Measurements from ENCODE around the gene DENND6A.
"Not testable (repeated sequence)": the region's sequence is repeated elsewhere in the genome, so short reads cannot be mapped to it uniquely, and the experiment has no call there.

The DENND6A gene

GRCh38 chr3:57644740-57645139, 48.1 kb downstream of the DENND6A start:
- Histone ChIP-seq H3K27me3 (ENCODE audit: control insufficient read depth in 1 of 2, insufficient read depth in 2 of 2, low read length in 2 of 2) (no peaks in the 10 kb centered on the region), H3K9ac (ENCODE audit: low read length in 2 of 2) (no peak overlapping the region), H3K4me1 (ENCODE audit: control insufficient read depth, insufficient read depth, low read length) (peaks cover 4% of the 10 kb centered on the region), H3K36me3 (ENCODE audit: control insufficient read depth in 2 of 2, insufficient read depth in 2 of 2, low read length in 2 of 2) (peaks cover 25 to 26% of the 10 kb centered on the region in 2 donors), H3K4me3 (ENCODE audit: low read length in 2 of 2) (no peak overlapping the region), H3K27ac (ENCODE audit: low read length) (no peak overlapping the region), H3K9me3 (ENCODE audit: control insufficient read depth in 2 of 2, low read length in 2 of 2) (no peaks in the 10 kb centered on the region)

- Histone ChIP-seq H3K4me3 (ENCODE audit: low read length in 2 of 2) (no peak overlapping the region), H3K9ac (ENCODE audit: low read length in 2 of 2) (no peak overlapping the region), H3K36me3 (ENCODE audit: control insufficient read depth in 2 of 2, insufficient read depth in 2 of 2, low read length in 2 of 2) (peaks cover 22 to 33% of the 10 kb centered on the region in 2 donors), H3K4me1 (ENCODE audit: control insufficient read depth, insufficient read depth, low read length) (no peaks in the 10 kb centered on the region), H3K27ac (ENCODE audit: low read length) (no peak overlapping the region), H3K9me3 (ENCODE audit: control insufficient read depth in 2 of 2, low read length in 2 of 2) (no peaks in the 10 kb centered on the region), H3K27me3 (ENCODE audit: control insufficient read depth in 1 of 2, insufficient read depth in 2 of 2, low read length in 2 of 2) (no peaks in the 10 kb centered on the region)
Observed at GRCh38 chr3:57637391-57637790, 55.5 kb downstream of the DENND6A start.

DNA sequence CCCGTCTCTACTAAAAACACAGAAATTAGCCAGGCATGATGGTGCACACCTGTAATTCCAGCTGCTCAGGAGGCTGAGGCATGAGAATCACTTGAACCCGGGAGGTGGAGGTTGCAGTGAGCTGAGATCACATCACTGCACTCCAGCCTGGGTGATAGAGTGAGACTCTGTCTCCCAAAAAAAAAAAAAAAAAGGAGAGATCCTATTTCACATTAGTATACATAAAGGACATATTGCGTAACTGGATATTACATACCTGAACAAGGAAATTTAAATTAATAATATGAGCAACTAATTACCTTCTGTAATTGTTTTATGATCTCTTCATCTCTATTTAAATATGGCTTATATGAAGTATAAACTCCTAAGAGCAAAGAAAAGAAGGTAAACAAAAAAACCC, 58.6 kb downstream of the DENND6A start:
- H3K4me1 ChIP-seq (ENCODE audit: control insufficient read depth, insufficient read depth, low read length); H3K27me3 ChIP-seq (ENCODE audit: control insufficient read depth in 1 of 2, insufficient read depth in 2 of 2, low read length in 2 of 2); H3K9ac ChIP-seq (ENCODE audit: low read length in 2 of 2); H3K9me3 ChIP-seq (ENCODE audit: control insufficient read depth in 2 of 2, low read length in 2 of 2); H3K4me3 ChIP-seq (ENCODE audit: low read length in 2 of 2); H3K27ac ChIP-seq (ENCODE audit: low read length): not testable (repeated sequence)
- H3K36me3 ChIP-seq (ENCODE audit: control insufficient read depth in 2 of 2, insufficient read depth in 2 of 2, low read length in 2 of 2) = peaks cover 21 to 24% of the 10 kb centered on the region in 2 donors

DNA sequence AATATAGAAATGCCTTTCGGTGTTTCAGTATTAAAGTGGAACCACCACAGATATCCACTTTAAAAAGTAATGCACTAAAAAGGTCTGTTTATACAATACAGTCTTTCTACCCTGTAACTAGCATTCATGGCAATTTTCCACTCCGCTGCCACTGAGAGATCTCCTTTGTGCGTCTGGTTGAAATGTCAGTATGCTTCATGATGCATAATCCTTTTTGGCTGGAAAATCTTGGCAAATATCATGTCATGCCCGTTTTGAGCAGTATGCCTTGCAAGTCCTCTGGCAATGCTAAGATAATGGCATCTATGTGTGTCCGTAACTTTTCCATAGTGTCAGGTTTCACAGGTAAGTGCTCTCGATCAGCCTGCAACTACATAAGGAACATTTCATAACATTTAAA, 64.9 kb downstream of the DENND6A start:
- no peaks in the 10 kb centered on the region for H3K9me3 ChIP-seq (ENCODE audit: control insufficient read depth in 2 of 2, low read length in 2 of 2)
- H3K36me3 ChIP-seq (ENCODE audit: control insufficient read depth in 2 of 2, insufficient read depth in 2 of 2, low read length in 2 of 2) = peaks cover 17 to 20% of the 10 kb centered on the region in 2 donors
- no peaks in the 10 kb centered on the region for H3K4me1 ChIP-seq (ENCODE audit: control insufficient read depth, insufficient read depth, low read length)
- H3K4me3 ChIP-seq (ENCODE audit: low read length in 2 of 2) = no peak overlapping the region
- H3K27ac ChIP-seq (ENCODE audit: low read length) = no peak overlapping the region
- no peak overlapping the region for H3K9ac ChIP-seq (ENCODE audit: low read length in 2 of 2)
- H3K27me3 ChIP-seq (ENCODE audit: control insufficient read depth in 1 of 2, insufficient read depth in 2 of 2, low read length in 2 of 2) = no peaks in the 10 kb centered on the region

DNA sequence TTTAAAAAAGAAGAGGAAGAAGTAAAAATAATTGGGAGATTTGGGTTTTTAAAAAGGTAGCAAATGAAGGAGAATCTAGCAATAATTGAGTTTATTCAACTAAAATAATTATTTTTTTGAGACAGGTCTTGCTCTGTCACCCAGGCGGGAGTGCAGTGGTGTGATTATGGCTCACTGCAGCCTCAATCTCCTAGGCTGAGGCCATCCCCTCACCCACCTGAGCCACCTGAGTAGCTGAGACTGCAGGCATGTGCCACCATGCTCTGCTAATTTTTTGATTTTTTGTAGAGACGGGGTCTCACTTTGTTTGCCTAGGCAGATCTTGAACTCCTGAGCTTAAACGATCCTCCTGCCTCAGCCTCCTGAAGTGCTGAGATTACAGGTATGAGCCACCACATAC, 68.1 kb downstream of the DENND6A start:
- H3K27ac ChIP-seq (ENCODE audit: low read length) = no peak overlapping the region
- H3K27me3 ChIP-seq (ENCODE audit: control insufficient read depth in 1 of 2, insufficient read depth in 2 of 2, low read length in 2 of 2) = no peaks in the 10 kb centered on the region
- H3K9ac ChIP-seq (ENCODE audit: low read length in 2 of 2) = no peak overlapping the region
- H3K36me3 ChIP-seq (ENCODE audit: control insufficient read depth in 2 of 2, insufficient read depth in 2 of 2, low read length in 2 of 2) = peaks cover 6 to 15% of the 10 kb centered on the region in 2 donors
- H3K4me3 ChIP-seq (ENCODE audit: low read length in 2 of 2) = no peak overlapping the region
- H3K9me3 ChIP-seq (ENCODE audit: control insufficient read depth in 2 of 2, low read length in 2 of 2) = no peaks in the 10 kb centered on the region
- no peaks in the 10 kb centered on the region for H3K4me1 ChIP-seq (ENCODE audit: control insufficient read depth, insufficient read depth, low read length)

- no peaks in the 10 kb centered on the region for H3K4me1 ChIP-seq (ENCODE audit: control insufficient read depth, insufficient read depth, low read length)
- H3K4me3 ChIP-seq (ENCODE audit: low read length in 2 of 2) = no peak overlapping the region
- H3K36me3 ChIP-seq (ENCODE audit: control insufficient read depth in 2 of 2, insufficient read depth in 2 of 2, low read length in 2 of 2) = peaks cover 5 to 12% of the 10 kb centered on the region in 2 donors
- H3K9ac ChIP-seq (ENCODE audit: low read length in 2 of 2) = no peak overlapping the region
- no peaks in the 10 kb centered on the region for H3K27me3 ChIP-seq (ENCODE audit: control insufficient read depth in 1 of 2, insufficient read depth in 2 of 2, low read length in 2 of 2)
- no peak overlapping the region for H3K27ac ChIP-seq (ENCODE audit: low read length)
- H3K9me3 ChIP-seq (ENCODE audit: control insufficient read depth in 2 of 2, low read length in 2 of 2) = no peaks in the 10 kb centered on the region
Observed at GRCh38 chr3:57622362-57622761, 70.5 kb downstream of the DENND6A start.

GRCh38 chr3:57617739-57618138, 75.1 kb downstream of the DENND6A start:
- H3K9me3 ChIP-seq (ENCODE audit: control insufficient read depth in 2 of 2, low read length in 2 of 2) = no peaks in the 10 kb centered on the region
- H3K27me3 ChIP-seq (ENCODE audit: control insufficient read depth in 1 of 2, insufficient read depth in 2 of 2, low read length in 2 of 2) = no peaks in the 10 kb centered on the region
- H3K9ac ChIP-seq (ENCODE audit: low read length in 2 of 2) = no peak overlapping the region
- no peak overlapping the region for H3K27ac ChIP-seq (ENCODE audit: low read length)
- no peaks in the 10 kb centered on the region for H3K4me1 ChIP-seq (ENCODE audit: control insufficient read depth, insufficient read depth, low read length)
- H3K4me3 ChIP-seq (ENCODE audit: low read length in 2 of 2) = no peak overlapping the region
- peaks cover 0 to 3% of the 10 kb centered on the region in 2 donors for H3K36me3 ChIP-seq (ENCODE audit: control insufficient read depth in 2 of 2, insufficient read depth in 2 of 2, low read length in 2 of 2)

GRCh38 chr3:57616233-57616632, 76.6 kb downstream of the DENND6A start:
- no peaks in the 10 kb centered on the region for H3K27me3 ChIP-seq (ENCODE audit: control insufficient read depth in 1 of 2, insufficient read depth in 2 of 2, low read length in 2 of 2)
- no peaks in the 10 kb centered on the region for H3K4me1 ChIP-seq (ENCODE audit: control insufficient read depth, insufficient read depth, low read length)
- no peak overlapping the region for H3K27ac ChIP-seq (ENCODE audit: low read length)
- no peak overlapping the region for H3K4me3 ChIP-seq (ENCODE audit: low read length in 2 of 2)
- H3K9me3 ChIP-seq (ENCODE audit: control insufficient read depth in 2 of 2, low read length in 2 of 2) = no peaks in the 10 kb centered on the region
- peaks cover 0 to 3% of the 10 kb centered on the region in 2 donors for H3K36me3 ChIP-seq (ENCODE audit: control insufficient read depth in 2 of 2, insufficient read depth in 2 of 2, low read length in 2 of 2)
- H3K9ac ChIP-seq (ENCODE audit: low read length in 2 of 2) = no peak overlapping the region

- H3K27me3 ChIP-seq (ENCODE audit: control insufficient read depth in 1 of 2, insufficient read depth in 2 of 2, low read length in 2 of 2); H3K9me3 ChIP-seq (ENCODE audit: control insufficient read depth in 2 of 2, low read length in 2 of 2); H3K27ac ChIP-seq (ENCODE audit: low read length); H3K4me3 ChIP-seq (ENCODE audit: low read length in 2 of 2); H3K36me3 ChIP-seq (ENCODE audit: control insufficient read depth in 2 of 2, insufficient read depth in 2 of 2, low read length in 2 of 2); H3K9ac ChIP-seq (ENCODE audit: low read length in 2 of 2); H3K4me1 ChIP-seq (ENCODE audit: control insufficient read depth, insufficient read depth, low read length): not testable (repeated sequence)
Observed at GRCh38 chr3:57611870-57612269, 81.0 kb downstream of the DENND6A start.

- H3K4me1 ChIP-seq (ENCODE audit: control insufficient read depth, insufficient read depth, low read length) = no peaks in the 10 kb centered on the region
- H3K4me3 ChIP-seq (ENCODE audit: low read length in 2 of 2) = no peak overlapping the region
- no peak overlapping the region for H3K27ac ChIP-seq (ENCODE audit: low read length)
- H3K27me3 ChIP-seq (ENCODE audit: control insufficient read depth in 1 of 2, insufficient read depth in 2 of 2, low read length in 2 of 2) = no peaks in the 10 kb centered on the region
- no peaks in the 10 kb centered on the region for H3K9me3 ChIP-seq (ENCODE audit: control insufficient read depth in 2 of 2, low read length in 2 of 2)
- no peak overlapping the region for H3K9ac ChIP-seq (ENCODE audit: low read length in 2 of 2)
- H3K36me3 ChIP-seq (ENCODE audit: control insufficient read depth in 2 of 2, insufficient read depth in 2 of 2, low read length in 2 of 2) = peaks cover 0 to 4% of the 10 kb centered on the region in 2 donors
Observed at GRCh38 chr3:57605683-57606082, 87.2 kb downstream of the DENND6A start.

DNA sequence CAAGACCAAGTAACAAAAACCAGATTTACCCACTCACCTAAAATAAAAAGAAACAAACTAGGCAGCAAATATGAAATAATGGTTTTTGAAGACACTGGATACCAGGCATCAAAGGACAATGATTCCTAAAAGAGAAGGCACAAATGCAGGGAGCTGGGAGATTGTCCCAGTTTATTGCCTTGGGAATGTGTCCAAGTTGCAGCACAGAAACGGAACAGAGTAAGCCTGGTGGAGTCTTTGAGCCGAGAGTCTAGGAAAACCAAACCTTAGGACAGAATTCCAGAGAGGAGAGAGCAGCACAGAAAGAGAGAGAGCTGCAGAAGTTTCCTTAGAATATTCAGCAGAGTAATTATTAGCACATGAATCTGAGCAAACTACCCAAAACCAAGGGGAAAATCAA, 87.9 kb downstream of the DENND6A start:
- Histone ChIP-seq H3K9ac (ENCODE audit: low read length in 2 of 2) (no peak overlapping the region), H3K9me3 (ENCODE audit: control insufficient read depth in 2 of 2, low read length in 2 of 2) (no peaks in the 10 kb centered on the region), H3K27me3 (ENCODE audit: control insufficient read depth in 1 of 2, insufficient read depth in 2 of 2, low read length in 2 of 2) (no peaks in the 10 kb centered on the region), H3K27ac (ENCODE audit: low read length) (no peak overlapping the region), H3K4me3 (ENCODE audit: low read length in 2 of 2) (no peak overlapping the region), H3K4me1 (ENCODE audit: control insufficient read depth, insufficient read depth, low read length) (no peaks in the 10 kb centered on the region), H3K36me3 (ENCODE audit: control insufficient read depth in 2 of 2, insufficient read depth in 2 of 2, low read length in 2 of 2) (peaks cover 0 to 4% of the 10 kb centered on the region in 2 donors)

Measured in stomach smooth muscle (tissue), 2 donors.